Right kidney (tissue), 1 donor: ENCODE measurements around the gene DYNC2H1.
A peak's percentile ranks its signal among the peaks of the same experiment; 100 is the strongest.

ENCODE experiments used
- DNase-seq: peaks from one replicate; pipeline ENCODE4 v3.0.0-alpha.2; 2016

The DYNC2H1 gene

DNA sequence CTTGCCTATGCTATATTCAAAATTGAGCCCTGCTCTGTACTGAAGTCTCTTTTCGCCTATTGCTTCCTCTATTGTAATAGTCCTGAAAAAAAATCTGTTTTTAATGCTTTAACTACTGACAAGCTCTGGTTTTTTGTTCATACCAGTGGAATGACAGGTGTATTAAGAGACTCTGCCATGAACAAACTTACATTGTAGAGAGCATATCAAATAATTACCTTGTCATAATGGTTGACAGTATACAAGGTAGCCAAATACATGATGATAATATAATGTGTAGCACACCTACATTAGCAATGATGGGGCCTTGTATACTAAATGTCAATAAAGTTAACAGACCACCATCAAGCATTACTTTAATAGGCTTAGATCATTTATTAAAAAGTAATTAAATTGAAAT lies 175.0 kb downstream of the DYNC2H1 start:
- DNase-seq: no peak

DNA sequence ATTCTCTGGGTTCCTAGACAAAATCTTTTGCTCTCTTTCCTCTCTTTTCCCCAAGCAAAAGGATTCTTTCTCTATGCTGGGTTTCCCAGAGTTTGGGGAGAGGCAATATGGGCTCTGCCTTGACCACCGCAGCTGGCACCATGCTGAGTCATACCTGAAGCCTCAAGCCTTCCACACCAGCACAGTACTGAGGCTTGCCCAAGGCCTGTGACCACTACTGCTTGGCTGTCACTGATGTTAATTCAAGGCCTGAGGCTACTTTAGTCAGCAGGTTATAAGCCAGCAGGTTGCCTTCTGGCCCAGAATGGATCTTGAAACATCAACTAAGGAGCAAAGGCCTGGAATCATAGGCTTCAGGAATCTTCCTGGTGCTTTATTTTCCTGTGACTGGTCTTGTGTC lies 185.3 kb downstream of the DYNC2H1 start:
- DNase-seq: no peak

DNA sequence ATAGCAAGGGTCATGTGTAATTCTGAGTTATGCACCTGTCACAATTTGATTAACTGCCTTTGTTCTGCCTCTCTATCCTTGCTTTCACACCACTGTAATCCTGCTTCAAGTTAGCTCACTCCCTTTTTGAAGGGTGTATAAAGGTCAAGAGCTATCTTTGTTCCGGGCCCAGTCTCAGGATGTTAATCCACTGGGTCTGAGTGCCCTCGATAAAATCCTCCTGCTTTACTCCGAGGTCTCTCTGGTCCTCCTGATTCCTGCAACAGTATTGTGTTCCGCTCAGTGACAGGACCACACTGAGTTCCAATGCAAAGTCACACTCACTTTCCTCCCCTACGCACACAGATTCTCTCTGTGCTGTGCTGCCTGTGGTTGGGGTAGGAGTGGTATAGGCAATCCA lies 186.5 kb downstream of the DYNC2H1 start:
- no peak for DNase-seq

DNA sequence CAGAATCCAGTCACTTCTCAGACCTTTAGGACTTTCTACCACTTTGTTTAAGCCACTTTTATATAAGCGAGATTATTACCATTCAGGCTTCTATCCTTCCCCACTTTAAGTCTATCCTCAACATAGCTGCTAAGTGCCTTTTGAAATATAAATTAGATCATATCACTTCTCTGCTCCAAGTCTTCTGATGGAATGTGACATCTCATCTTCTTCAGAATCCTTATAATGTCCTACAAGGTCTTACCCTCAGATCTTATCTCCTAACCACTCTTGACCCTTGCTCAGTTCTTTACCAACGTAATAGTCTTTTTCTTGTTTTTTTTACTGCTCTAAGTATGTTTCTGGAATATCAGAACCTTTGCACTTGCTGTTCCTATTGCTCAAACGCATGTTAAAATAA lies 188.7 kb downstream of the DYNC2H1 start:
- no peak for DNase-seq

- DNase-seq: no peak
Measured at GRCh38 chr11:103315248-103315647, 206.0 kb downstream of the DYNC2H1 start.

DNA sequence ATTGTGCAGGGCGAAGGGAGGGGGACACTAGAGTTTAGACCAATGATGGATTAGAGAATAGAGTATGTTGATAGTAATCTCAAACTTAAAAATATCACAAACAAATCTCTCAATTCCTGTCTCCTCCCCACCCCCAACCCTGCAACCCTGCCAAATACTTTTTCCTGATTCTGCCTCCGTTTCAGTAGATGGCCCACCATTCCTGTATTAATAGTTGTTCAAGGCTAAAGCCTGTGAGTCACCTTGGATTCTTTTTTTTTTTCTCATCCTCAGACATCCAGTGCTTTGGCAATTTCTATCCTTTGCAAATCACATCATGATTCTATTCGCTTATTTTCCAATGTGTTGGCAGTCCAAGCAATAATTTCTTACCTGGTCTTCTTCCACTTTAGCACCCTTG lies 207.9 kb downstream of the DYNC2H1 start:
- no peak for DNase-seq

DNA sequence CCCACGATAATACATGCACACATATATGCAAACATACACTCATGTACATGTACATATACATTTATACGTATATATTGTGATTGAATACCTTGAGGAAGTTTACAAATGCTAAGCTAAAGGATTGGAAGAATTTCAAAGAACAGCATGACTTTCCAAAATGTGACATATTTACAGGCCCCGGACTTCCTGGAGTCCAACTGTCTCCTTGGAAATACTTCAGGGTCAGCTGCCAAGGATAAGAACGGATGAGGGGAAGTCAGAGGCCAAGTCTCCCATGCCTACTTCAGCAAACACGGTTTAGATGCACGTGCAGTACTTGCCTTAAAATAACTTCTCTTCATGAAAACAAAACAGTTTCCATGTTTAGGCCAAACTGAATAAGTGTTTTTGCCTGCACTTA lies 213.6 kb downstream of the DYNC2H1 start:
- DNase-seq: no peak

DNA sequence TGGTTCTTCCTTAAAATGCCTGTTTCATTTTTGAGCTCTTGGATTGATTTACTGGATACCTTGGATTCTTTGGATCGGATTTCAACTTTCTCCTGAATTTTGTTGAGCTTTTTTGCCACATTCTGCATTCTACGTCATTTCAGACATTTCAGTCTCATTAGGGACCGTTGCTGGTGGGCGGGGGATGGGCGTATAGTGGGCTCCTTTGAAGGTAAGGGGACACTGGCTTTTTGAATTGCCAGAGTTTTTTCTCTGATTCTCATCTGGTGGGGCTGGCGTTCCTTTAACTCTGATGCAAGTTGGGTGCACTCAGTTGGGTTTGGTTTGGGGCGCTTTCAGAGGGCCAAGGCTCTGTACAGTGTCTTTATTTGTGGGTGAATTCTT lies 216.5 kb downstream of the DYNC2H1 start:
- no peak for DNase-seq

GRCh38 chr11:103326070-103326794 lies 217.0 kb downstream of the DYNC2H1 start:
- DNase-seq: peak; percentile 45

DNA sequence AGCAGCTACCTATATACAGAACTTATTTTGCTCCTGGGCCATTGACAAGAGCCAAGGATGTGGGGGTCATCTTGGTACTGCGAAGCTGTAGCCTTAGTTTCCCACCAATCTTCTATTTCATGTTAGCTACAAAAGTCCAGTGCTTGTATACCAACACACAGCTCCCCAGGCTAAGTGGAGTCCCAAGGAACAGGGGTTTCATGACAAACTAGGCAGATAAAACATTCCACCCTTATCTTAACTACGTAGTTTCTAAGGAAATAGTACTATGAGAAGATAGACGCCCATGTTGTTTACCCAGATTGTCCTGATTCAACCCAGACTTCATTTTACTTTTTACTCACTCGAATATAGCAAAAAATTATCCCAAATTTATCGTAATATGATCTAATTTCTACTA lies 218.5 kb downstream of the DYNC2H1 start:
- no peak for DNase-seq

DNA sequence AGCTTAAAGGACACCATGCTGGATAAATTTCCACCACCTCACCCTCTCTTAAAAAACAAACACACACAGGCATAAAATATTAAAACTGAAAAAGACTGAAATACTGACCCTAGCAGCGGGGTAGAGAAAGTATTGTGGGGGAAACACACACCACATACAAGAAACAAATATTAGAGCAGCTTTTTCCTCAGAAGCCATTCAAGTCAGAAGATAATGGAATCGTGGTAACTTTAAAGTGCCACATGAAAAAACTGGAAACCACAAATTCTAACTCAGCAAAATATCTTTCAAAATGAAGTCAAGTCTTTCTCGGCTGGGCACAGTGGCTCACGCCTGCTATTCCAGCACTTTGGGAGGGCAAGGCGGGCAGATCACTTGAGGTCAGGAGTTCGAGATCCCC lies 223.2 kb downstream of the DYNC2H1 start:
- no peak for DNase-seq

DNA sequence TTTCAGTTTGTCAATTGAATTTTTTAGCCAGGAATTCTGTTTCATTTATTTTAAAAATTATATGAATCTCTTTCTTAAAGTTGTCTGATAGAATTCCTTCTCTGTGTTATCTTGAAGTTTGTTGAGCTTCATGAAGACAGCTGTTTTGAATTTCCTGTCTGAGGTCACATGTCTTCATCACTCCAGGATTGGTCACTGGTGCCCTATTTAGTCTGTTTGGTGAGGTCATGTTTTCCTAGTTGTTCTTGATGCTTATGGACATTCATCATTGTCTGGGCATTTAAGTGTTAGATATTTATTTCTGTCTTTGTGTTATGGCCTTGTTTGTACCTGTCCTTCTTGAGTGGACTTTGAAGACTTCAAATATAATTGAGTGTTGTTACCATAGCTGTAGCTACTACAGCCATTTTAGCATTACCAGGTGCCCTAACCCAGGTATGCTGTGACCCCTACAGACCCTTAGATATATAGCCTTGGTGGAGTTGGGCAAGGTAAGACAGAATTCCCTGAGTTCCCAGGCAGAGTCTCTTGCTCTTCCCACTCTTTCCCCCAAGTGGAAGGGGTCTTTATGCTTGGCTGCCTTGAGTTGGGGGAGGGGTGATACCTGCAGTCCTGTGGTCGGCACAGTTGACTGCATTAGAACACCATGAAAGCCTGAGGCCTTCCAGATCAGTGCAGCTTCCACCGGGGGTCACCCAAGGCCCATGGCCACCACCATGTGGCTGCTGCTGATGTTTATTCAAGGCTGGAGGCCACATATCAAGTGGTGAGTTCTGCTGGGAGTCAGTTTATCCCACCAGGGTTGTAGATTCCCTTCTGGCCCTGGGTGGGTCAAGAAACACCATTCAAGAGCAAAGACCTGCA lies 229.6 kb downstream of the DYNC2H1 start:
- no peak for DNase-seq

DNA sequence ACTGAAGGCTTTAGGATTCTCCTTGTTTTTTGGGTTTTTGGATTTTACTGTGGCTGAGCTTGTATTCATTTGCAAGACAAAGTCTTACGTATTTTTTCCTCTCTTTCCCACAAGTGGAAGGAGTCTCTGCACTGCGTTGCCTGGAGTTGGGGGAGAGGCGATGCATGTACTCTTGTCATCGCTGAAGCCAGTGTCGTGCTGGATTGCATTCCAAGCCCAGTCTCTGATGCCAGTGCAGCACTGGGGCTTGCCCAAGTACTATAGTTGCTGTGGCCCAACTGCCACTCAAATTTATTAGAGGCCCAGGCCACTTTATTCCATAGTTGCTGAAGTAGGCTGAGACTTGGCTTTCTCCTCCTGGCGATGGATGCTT lies 230.2 kb downstream of the DYNC2H1 start:
- no peak for DNase-seq

- no peak for DNase-seq
Measured at GRCh38 chr11:103340956-103341355, 231.7 kb downstream of the DYNC2H1 start.

GRCh38 chr11:103344886-103345285 lies 235.7 kb downstream of the DYNC2H1 start:
- no peak for DNase-seq

DNA sequence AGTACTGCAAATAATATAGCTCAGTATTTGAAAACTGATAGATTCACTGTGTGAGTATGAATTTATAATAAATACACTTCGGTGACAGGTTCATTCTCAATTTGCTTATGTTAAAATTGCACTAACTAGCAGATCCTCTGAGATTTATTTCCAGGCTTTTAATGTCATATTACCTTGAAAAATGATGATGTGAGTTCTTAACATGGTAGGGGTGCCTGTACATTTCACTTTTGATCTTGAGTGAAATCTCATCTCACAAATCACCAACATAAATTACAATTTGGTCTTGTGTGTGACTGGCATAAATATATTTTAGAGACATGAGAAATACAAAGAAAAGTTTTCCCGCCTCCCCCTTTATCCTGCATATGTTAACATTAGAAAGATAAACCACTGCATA lies 240.4 kb downstream of the DYNC2H1 start:
- no peak for DNase-seq

DNA sequence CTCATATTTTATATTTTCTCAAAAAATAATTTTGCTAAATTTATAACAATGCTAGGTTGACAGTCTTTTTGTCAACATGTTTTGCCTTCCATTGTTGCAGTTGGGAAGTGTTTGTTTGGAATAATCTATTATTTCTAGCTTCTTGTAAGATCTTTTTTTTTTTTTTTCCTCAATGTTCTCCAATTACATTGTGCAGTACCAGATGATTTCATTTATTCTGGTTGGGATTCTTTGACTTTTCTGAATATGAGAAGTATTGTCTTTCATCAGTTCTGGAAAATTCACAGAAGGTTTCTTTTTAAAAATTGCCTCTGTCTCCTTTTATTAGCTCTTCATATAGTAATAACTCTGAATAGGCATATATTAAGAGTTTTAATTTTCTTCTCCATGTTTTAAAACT lies 245.4 kb downstream of the DYNC2H1 start:
- no peak for DNase-seq

- DNase-seq: no peak
Measured at GRCh38 chr11:103358251-103358650, 249.0 kb downstream of the DYNC2H1 start.

DNA sequence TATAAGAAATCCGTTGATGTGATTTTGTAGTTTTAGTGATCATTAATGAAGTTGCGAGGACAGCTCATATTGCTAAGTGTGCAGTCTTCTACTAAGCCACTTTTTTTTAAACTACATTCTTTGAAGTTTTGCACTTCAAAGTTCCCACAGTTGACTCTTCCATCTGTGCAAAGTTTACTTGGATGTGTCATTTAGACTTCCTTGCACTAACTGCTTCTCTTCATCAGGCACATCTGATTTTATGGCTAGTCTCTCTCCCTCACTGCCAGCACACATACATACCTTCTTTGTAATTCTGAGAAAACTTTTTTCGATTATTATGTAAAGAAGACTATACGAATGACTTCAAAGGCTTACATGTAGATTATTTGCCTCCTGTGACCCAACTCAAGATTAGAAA lies 250.0 kb downstream of the DYNC2H1 start:
- DNase-seq: no peak

DNA sequence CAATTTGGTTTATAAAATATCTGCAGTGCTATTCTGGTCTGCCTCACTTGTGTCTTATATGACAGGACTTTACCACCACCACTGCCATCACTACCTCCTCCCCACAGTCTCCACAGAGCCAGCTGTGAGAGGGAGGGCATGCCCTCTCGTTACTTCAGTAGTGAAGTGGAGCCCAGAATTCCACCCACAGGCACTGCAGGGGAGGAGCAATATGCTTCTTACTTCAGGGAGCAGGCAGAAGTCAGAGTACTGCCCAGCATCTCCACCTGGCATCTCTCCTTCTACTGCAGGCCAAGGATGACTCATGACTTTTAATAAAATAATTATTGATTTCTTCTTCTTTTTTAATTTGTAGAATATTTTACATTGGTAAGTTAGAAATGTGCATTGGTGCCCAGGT lies 255.5 kb downstream of the DYNC2H1 start:
- no peak for DNase-seq

DNA sequence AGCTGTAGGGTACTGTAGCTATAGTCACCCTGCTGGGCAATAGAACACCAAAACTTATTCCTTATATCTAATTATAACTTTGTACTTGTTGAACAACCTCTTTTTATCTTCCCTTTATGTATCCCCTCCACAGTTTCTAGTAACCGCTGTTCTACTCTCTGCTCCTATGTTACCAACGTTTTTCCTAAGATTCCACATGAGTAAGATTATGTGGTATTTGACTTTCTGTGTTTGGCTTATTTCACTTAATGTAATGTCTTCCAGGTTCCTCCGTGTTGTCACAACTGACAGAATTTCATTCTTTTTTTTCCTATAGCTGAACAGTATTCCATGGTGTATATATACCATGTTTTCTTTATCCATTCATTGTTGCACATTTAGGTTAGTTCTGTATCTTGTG lies 258.4 kb downstream of the DYNC2H1 start:
- no peak for DNase-seq

GRCh38 chr11:103368145-103368544 lies 258.9 kb downstream of the DYNC2H1 start:
- DNase-seq: no peak

DNA sequence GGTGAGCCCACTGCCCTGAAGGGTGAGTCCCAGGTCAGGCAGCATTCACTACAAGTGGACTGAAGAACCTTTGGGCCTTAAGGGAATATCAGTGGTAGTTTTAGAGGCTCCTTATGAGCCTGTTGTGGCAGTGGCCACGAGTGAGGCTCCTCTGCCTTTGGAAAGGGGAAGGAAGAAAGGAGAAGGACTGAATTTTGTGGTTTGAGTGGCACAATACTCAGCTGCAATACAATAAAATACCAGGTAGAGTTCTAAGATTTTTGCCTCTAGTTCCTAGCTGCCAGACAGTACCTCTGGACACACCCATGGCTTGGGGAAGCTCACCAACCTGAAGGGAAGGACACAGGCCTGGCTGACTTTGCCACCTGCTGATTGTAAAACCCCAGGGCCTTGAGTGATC lies 260.9 kb downstream of the DYNC2H1 start:
- no peak for DNase-seq

GRCh38 chr11:103372906-103373305 lies 263.7 kb downstream of the DYNC2H1 start:
- no peak for DNase-seq
